ENCODE data around the gene MED27. TPM values are rescaled to one million over a fixed set of nuclear protein-coding genes. Genes with fewer than 3 reads are reported as not detected.

The MED27 gene
- total and polyA plus RNA-seq, 7 experiments from 2014 or later = 11.5 to 44.2 (median 25.7) TPM

DNA sequence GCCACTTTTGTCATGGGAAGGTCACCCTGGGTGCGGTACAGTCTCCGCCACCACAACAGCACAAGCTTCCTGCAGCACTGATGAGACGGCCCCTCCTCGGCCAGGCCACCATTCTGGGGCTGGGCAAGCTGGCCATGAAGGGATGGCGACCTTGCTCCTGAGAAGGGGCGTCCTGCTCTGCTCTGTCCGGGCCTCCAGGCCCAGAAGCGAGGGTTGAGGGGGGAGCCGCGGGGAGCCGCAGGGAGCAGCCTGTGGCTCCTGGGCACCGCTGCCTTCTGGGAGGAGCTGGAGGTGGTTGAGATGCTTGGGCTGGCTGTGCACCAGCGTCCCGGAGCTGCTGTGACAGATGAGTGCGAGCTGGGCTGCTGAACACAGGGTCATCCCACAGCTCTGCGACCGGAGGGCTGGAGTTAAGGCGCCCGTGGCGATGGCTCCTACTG lies 255.5 kb downstream of the MED27 start:
- no peaks in the 10 kb centered on the region for H3K4me1 Mint-ChIP-seq
- ChIA-PET CTCF (no interaction called here), POLR2A (no interaction called here)
- no peak overlapping the region for H3K27ac Mint-ChIP-seq
- no peak overlapping the region for H3K4me3 ChIP-seq (ENCODE audit: low read length)
- DNase-seq = no peak
- intact Hi-C loops (cut with micrococcal nuclease) = no loop called here
- H3K4me1 ChIP-seq (ENCODE audit: control insufficient read depth in 2 of 2, insufficient read depth in 2 of 2, low read length in 2 of 2) = no peaks in the 10 kb centered on the region
- H3K36me3 Mint-ChIP-seq = peaks cover 0 to 3% (median 0%) of the 10 kb centered on the region in 5 donors
- H3K9me3 Mint-ChIP-seq = peaks cover 0 to 2% (median 0%) of the 10 kb centered on the region in 11 donors
- no peak overlapping the region for H3K4me3 Mint-ChIP-seq
- no peaks in the 10 kb centered on the region for H3K27me3 ChIP-seq (ENCODE audit: control insufficient read depth in 2 of 2, insufficient read depth in 2 of 2, low read length in 2 of 2)
- ATAC-seq = no peak
- peaks cover 6 to 26% (median 16%) of the 10 kb centered on the region in 5 donors for H3K27me3 Mint-ChIP-seq
- H3K27ac ChIP-seq (ENCODE audit: low read depth, low read length) = no peak overlapping the region
- no peaks in the 10 kb centered on the region for H3K36me3 ChIP-seq (ENCODE audit: control insufficient read depth in 2 of 3, insufficient read depth in 3 of 3, low read length in 3 of 3)
- no peaks in the 10 kb centered on the region for H3K9me3 ChIP-seq (ENCODE audit: control insufficient read depth in 2 of 3, low read length in 3 of 3)

DNA sequence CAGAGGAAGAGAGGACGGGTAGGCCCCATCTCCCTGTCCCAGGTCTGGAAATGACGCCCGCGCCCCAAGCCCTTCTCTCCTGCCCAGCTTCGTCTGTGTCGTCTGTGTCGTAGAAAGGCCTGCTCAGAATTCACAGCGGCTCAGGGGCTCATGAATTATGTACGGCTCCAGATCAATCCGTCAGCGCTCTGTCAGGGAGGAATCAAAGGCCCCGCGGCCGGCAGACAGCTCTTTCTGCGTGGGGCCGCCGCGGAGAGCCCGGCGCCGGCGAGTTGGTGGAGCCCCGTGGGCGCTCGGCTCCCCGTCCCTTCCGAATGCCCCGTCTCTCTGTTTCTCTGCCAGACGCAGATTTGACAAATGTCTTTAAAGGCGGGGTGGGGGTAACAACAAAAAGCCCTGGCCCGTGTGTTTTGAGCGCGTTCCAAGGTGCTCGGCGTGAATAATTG lies 255.9 kb downstream of the MED27 start:
- Mint-ChIP-seq H3K4me3 (no peak overlapping the region), H3K36me3 (peaks cover 0 to 3% (median 0%) of the 10 kb centered on the region in 5 donors), H3K4me1 (no peaks in the 10 kb centered on the region), H3K9me3 (peaks cover 0 to 2% (median 0%) of the 10 kb centered on the region in 11 donors), H3K27ac (no peak overlapping the region), H3K27me3 (peaks cover 6 to 24% (median 15%) of the 10 kb centered on the region in 5 donors)
- POLR2A ChIA-PET = no interaction called here
- Histone ChIP-seq H3K36me3 (ENCODE audit: control insufficient read depth in 2 of 3, insufficient read depth in 3 of 3, low read length in 3 of 3) (no peaks in the 10 kb centered on the region), H3K27me3 (ENCODE audit: control insufficient read depth in 2 of 2, insufficient read depth in 2 of 2, low read length in 2 of 2) (no peaks in the 10 kb centered on the region), H3K9me3 (ENCODE audit: control insufficient read depth in 2 of 3, low read length in 3 of 3) (no peaks in the 10 kb centered on the region), H3K4me3 (ENCODE audit: low read length) (no peak overlapping the region), H3K4me1 (ENCODE audit: control insufficient read depth in 2 of 2, insufficient read depth in 2 of 2, low read length in 2 of 2) (no peaks in the 10 kb centered on the region), H3K27ac (ENCODE audit: low read depth, low read length) (no peak overlapping the region)
- no peak for DNase-seq
- intact Hi-C loops (cut with micrococcal nuclease) = no loop called here
- CTCF ChIA-PET = no interaction called here
- ATAC-seq = no peak

DNA sequence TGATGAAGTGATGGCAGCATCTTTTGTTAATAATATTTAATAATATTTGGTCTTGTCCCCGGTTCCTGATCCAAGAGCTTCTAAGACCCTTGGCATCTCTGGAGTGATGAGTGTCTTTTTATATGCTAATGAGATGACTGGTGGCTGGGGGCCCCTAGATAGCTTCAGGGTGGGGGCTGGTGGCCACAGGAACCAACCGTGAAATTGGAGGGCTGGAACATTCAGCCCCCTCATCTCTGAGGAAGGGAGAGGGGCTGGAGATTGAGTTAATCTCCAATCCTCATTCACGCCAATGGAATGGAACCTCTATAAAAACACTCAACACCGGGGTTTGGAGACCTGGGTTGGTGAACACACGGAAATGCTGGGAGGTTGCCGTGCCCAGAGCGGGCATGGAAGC lies 261.6 kb downstream of the MED27 start:
- POLR2A ChIA-PET = no interaction called here
- intact Hi-C loops (cut with micrococcal nuclease) = no loop called here
- Mint-ChIP-seq H3K9me3 (peaks cover 0 to 1% (median 0%) of the 10 kb centered on the region in 11 donors), H3K4me3 (no peak overlapping the region), H3K27me3 (peaks cover 2 to 25% (median 23%) of the 10 kb centered on the region in 5 donors), H3K36me3 (no peaks in the 10 kb centered on the region), H3K27ac (no peak overlapping the region), H3K4me1 (no peaks in the 10 kb centered on the region)
- no peak for ATAC-seq
- Histone ChIP-seq H3K9me3 (ENCODE audit: control insufficient read depth in 2 of 3, low read length in 3 of 3) (no peaks in the 10 kb centered on the region), H3K27me3 (ENCODE audit: control insufficient read depth in 2 of 2, insufficient read depth in 2 of 2, low read length in 2 of 2) (no peaks in the 10 kb centered on the region), H3K4me1 (ENCODE audit: control insufficient read depth in 2 of 2, insufficient read depth in 2 of 2, low read length in 2 of 2) (no peaks in the 10 kb centered on the region), H3K36me3 (ENCODE audit: control insufficient read depth in 2 of 3, insufficient read depth in 3 of 3, low read length in 3 of 3) (no peaks in the 10 kb centered on the region), H3K27ac (ENCODE audit: low read depth, low read length) (no peak overlapping the region), H3K4me3 (ENCODE audit: low read length) (no peak overlapping the region)
- CTCF ChIA-PET = no interaction called here
- no peak for DNase-seq

DNA sequence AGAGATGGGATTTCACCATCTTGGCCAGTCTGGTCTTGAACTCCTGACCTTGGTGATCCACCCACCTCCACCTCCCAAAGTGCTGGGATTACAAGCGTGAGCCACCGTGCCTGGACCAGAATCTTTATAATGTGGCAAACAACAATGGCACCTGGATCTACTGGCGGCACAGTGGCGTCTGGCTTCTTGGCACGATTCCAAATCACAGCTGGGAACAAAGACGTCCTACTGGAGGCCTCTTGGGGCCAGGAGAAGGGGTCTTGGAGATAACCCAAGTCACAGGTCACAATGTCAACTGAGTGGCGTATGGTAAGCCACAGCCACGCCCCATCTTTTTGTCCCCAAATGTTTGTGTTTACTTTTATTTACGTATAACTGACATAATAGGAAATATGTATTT lies 262.0 kb downstream of the MED27 start:
- ChIA-PET POLR2A (no interaction called here), CTCF (no interaction called here)
- Mint-ChIP-seq H3K36me3 (no peaks in the 10 kb centered on the region), H3K9me3 (peaks cover 0 to 1% (median 0%) of the 10 kb centered on the region in 11 donors), H3K27me3 (peaks cover 6 to 30% (median 24%) of the 10 kb centered on the region in 5 donors), H3K4me3 (no peak overlapping the region), H3K4me1 (no peaks in the 10 kb centered on the region), H3K27ac (no peak overlapping the region)
- no peak overlapping the region for H3K27ac ChIP-seq (ENCODE audit: low read depth, low read length)
- H3K9me3 ChIP-seq (ENCODE audit: control insufficient read depth in 2 of 3, low read length in 3 of 3) = no peaks in the 10 kb centered on the region
- no peaks in the 10 kb centered on the region for H3K36me3 ChIP-seq (ENCODE audit: control insufficient read depth in 2 of 3, insufficient read depth in 3 of 3, low read length in 3 of 3)
- H3K4me1 ChIP-seq (ENCODE audit: control insufficient read depth in 2 of 2, insufficient read depth in 2 of 2, low read length in 2 of 2) = no peaks in the 10 kb centered on the region
- intact Hi-C loops (cut with micrococcal nuclease) = no loop called here
- no peak overlapping the region for H3K4me3 ChIP-seq (ENCODE audit: low read length)
- no peak for DNase-seq
- no peaks in the 10 kb centered on the region for H3K27me3 ChIP-seq (ENCODE audit: control insufficient read depth in 2 of 2, insufficient read depth in 2 of 2, low read length in 2 of 2)
- ATAC-seq = no peak

DNA sequence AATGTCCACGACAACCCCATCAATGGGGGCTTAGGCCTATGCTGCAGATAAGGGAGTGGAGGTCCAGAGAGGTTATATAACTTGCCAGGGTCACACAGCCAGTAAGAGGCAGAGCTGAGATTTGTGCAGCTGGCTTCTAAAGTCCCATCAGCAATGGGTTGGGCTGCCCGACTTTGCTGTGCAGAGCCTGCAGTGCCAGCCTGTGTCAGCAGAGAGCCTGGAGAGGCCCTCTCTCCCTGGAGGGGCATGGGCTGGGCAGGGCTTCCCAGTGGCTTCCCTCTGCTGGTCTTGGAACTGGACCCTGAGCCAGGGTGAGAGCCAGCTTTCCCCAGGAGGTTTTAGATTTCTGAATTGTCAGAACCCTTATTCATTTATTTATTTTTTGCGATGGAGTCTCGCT lies 262.6 kb downstream of the MED27 start:
- Histone ChIP-seq H3K4me3 (ENCODE audit: low read length) (no peak overlapping the region), H3K27ac (ENCODE audit: low read depth, low read length) (no peak overlapping the region), H3K27me3 (ENCODE audit: control insufficient read depth in 2 of 2, insufficient read depth in 2 of 2, low read length in 2 of 2) (no peaks in the 10 kb centered on the region), H3K36me3 (ENCODE audit: control insufficient read depth in 2 of 3, insufficient read depth in 3 of 3, low read length in 3 of 3) (no peaks in the 10 kb centered on the region), H3K4me1 (ENCODE audit: control insufficient read depth in 2 of 2, insufficient read depth in 2 of 2, low read length in 2 of 2) (no peaks in the 10 kb centered on the region), H3K9me3 (ENCODE audit: control insufficient read depth in 2 of 3, low read length in 3 of 3) (no peaks in the 10 kb centered on the region)
- CTCF ChIA-PET = no interaction called here
- Mint-ChIP-seq H3K4me3 (no peak overlapping the region), H3K36me3 (no peaks in the 10 kb centered on the region), H3K27ac (no peak overlapping the region), H3K9me3 (peaks cover 0 to 2% (median 0%) of the 10 kb centered on the region in 11 donors), H3K4me1 (no peaks in the 10 kb centered on the region), H3K27me3 (peaks cover 8 to 31% (median 25%) of the 10 kb centered on the region in 5 donors)
- DNase-seq = no peak
- POLR2A ChIA-PET = no interaction called here
- no peak for ATAC-seq
- intact Hi-C loops (cut with micrococcal nuclease) = no loop called here

DNA sequence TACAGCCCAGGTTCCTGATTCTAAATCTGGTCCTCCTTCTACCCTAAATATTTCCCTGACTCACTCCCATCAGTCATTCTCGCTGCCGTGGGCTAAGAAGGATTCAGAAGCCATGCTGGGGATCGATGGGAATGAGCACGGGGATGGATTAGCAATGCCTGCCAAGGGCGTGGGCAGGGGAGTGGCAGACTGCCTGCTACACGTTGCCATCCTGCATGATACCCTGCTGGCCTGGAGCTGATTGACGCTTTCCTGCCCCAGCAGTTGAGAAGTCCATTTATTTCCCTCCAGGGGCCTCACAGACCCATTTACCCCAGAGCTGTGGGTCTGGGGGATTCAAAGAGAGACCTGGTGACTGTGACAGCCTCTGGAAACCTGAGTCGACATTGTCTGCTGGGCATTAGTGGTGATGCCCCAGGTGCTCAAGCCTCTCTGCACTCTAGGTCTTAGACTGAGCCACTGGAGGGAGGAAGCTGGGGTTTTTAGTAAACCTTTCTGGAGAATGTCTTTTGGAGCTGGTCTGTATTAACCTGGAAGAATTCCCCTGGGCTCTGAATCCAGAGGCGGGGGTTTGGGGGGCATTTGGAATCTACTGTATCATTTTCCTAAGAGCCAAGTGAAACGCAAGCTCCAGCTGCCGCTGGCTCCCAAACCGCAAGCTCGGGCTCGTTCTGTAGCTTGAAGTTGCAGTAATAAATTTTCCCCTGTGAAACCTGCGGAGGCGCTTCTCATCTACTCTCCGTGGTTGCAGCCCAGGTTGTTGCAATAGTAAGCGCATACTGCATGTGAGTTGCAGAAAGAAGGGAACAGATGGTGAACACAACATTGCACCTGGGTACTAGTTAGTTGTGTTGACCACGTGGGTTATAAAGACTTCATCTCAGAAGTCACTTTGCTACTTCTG lies 263.4 kb downstream of the MED27 start:
- no peak for ATAC-seq
- Mint-ChIP-seq H3K27me3 (peaks cover 14 to 37% (median 29%) of the 10 kb centered on the region in 5 donors), H3K4me1 (no peaks in the 10 kb centered on the region)

DNA sequence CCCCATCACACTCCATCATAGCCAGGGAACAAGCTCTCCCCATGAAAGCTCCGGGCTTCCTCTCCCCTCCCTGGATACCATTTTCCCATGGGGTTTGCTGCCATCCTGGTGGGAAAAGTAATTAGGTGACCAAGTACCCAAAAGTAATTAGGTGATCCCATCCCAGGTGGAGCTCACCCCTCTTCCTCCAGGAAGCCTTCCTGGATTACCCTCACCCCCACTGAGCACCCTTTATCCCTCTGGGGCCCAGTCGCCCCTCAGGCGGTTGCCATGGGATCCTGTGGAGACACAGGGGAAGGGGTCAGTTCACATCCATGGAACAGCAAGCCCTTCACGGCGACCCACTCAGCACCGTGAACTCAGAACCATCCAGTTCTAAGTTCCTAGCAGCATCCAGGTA lies 265.0 kb downstream of the MED27 start:
- intact Hi-C loops (cut with micrococcal nuclease) = no loop called here
- H3K4me3 ChIP-seq (ENCODE audit: low read length) = no peak overlapping the region
- ATAC-seq = no peak
- no peak for DNase-seq
- Mint-ChIP-seq H3K36me3 (no peaks in the 10 kb centered on the region), H3K27me3 (peaks cover 14 to 38% (median 33%) of the 10 kb centered on the region in 5 donors), H3K9me3 (peaks cover 0 to 2% (median 0%) of the 10 kb centered on the region in 11 donors), H3K4me1 (no peaks in the 10 kb centered on the region), H3K27ac (no peak overlapping the region), H3K4me3 (no peak overlapping the region)
- no peaks in the 10 kb centered on the region for H3K27me3 ChIP-seq (ENCODE audit: control insufficient read depth in 2 of 2, insufficient read depth in 2 of 2, low read length in 2 of 2)
- no peaks in the 10 kb centered on the region for H3K4me1 ChIP-seq (ENCODE audit: control insufficient read depth in 2 of 2, insufficient read depth in 2 of 2, low read length in 2 of 2)
- no peak overlapping the region for H3K27ac ChIP-seq (ENCODE audit: low read depth, low read length)
- ChIA-PET POLR2A (no interaction called here), CTCF (interaction anchor here (0.7 kb wide), 1 partner anchor 13 kb away, joined by 3 read pairs; no protein-coding TSS in a partner anchor)
- H3K9me3 ChIP-seq (ENCODE audit: control insufficient read depth in 2 of 3, low read length in 3 of 3) = no peaks in the 10 kb centered on the region
- H3K36me3 ChIP-seq (ENCODE audit: control insufficient read depth in 2 of 3, insufficient read depth in 3 of 3, low read length in 3 of 3) = no peaks in the 10 kb centered on the region

More for the DNA sequence above, 263.4 kb downstream of the MED27 start:
- Mint-ChIP-seq H3K36me3 (no peaks in the 10 kb centered on the region), H3K4me3 (no peak overlapping the region), H3K27ac (no peak overlapping the region), H3K9me3 (peaks cover 0 to 2% (median 0%) of the 10 kb centered on the region in 11 donors)
- CTCF ChIA-PET = no interaction called here
- Histone ChIP-seq H3K4me3 (ENCODE audit: low read length) (no peak overlapping the region), H3K36me3 (ENCODE audit: control insufficient read depth in 2 of 3, insufficient read depth in 3 of 3, low read length in 3 of 3) (no peaks in the 10 kb centered on the region), H3K27me3 (ENCODE audit: control insufficient read depth in 2 of 2, insufficient read depth in 2 of 2, low read length in 2 of 2) (no peaks in the 10 kb centered on the region), H3K4me1 (ENCODE audit: control insufficient read depth in 2 of 2, insufficient read depth in 2 of 2, low read length in 2 of 2) (no peaks in the 10 kb centered on the region), H3K9me3 (ENCODE audit: control insufficient read depth in 2 of 3, low read length in 3 of 3) (no peaks in the 10 kb centered on the region), H3K27ac (ENCODE audit: low read depth, low read length) (no peak overlapping the region)
- intact Hi-C loops (cut with micrococcal nuclease) = no loop called here
- POLR2A ChIA-PET = no interaction called here
- no peak for DNase-seq

All from naive thymus-derived CD4-positive, alpha-beta T cell (primary cell).